RPMI8226 (cell line): ENCODE measurements around the gene ELOA.
"Not testable (repeated sequence)": the region's sequence is repeated elsewhere in the genome, so short reads cannot be mapped to it uniquely, and the experiment has no call there.

Experiments used
- DNase-seq: peaks from one replicate; pipeline ENCODE4 v3.0.0-alpha.2; 2015

ELOA gene

DNA sequence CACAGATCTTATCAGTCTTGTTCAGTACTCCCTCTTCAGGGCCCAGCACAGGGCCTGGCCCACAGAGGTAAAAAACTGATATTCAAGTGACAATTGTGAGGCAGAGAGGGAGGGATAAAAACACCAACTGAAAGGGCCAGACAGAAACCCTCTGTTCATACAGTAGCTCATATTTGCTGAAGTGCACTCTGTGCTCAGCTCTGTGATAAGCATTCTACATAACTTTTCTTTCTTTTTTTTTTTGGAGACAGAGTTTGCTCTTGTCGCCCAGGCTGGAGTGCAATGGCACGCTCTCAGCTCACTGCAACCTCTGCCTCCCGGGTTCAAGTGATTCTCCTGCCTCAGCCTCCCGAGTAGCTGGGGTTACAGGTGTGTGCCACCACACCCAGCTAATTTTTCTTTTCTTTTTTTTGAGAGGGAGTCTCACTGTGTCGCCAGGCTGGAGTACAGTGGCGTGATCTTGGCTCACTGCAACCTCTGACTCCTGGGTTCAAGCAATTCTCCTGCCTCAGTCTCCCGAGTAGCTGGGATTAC lies 59.6 kb downstream of the ELOA start:
- DNase-seq: not testable (repeated sequence)

GRCh38 chr1:23803674-23804073 lies 60.4 kb downstream of the ELOA start:
- DNase-seq: no peak

DNA sequence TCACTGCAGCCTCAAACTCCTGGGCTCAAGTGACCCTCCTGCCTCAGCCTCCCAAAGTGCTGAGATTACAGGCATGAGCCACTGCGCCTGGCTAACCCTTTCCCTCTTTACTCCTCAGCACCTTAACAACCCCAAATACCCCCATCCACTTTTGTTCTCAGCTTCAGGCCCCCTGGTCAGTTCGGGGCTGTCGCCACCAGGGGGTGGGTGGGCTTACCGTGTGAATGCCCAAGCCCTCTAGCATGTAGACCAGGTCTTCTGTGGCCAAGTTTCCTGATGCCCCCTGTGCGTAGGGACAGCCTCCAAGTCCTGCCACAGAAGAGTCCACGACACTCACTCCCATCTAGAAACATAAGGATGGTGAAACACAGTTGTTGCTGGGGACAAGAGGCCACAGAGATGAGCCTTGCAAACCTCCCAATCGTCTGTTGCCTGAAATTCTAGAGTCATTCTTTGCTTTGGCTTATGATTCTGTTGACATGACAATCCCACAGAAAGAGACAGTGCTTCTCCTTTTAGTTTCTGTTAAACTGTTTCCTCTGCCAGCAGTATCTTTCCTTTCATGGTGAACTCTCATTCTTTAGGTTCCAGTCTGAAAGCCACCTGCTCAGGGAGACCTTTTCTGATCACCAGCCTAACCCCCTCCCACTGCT lies 61.0 kb downstream of the ELOA start:
- DNase-seq: no peak

- no peak for DNase-seq
Observed at GRCh38 chr1:23805025-23805424, 61.8 kb downstream of the ELOA start.

GRCh38 chr1:23806280-23806679 lies 63.0 kb downstream of the ELOA start:
- DNase-seq: no peak

GRCh38 chr1:23807453-23807852 lies 64.2 kb downstream of the ELOA start:
- DNase-seq: peak; percentile 49

GRCh38 chr1:23809751-23810171 lies 66.5 kb downstream of the ELOA start:
- DNase-seq: peak; percentile 88

DNA sequence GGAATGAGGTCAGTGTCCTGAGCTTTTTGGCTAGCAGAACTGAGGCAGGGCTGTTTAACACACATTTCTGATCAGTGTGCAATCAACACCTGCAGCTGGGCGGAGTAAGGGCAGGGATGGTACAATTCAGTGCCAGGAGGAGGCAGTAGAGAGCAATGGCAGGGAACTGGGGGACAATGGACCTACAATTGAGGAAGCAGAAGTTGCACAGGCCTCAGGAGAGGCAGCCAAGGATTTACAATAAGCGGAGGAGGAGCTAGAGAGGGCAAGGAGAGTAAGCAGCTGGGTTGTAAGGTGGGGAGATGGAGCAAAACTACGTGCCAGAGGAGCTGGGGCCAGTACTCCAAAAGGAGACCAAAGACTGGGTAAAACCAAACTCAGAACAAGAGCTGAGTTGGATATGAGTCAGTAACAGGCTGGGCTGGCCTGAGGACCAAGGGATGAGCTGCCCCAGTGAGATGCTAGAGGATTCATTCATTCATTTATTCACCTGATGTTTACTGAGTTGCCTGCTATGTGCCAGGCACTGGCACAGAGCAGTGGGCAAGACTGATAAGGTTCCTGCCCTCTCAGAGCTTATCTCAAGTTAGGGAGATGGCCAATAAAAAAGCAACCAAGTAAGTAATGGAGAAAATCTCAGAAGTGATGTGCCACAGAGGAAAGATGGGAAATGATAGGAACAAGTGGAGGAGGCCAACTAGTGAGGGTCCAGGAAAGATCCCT lies 67.7 kb downstream of the ELOA start:
- DNase-seq: peak; percentile 81
